ENCODE results near the gene PXN.
"Not testable (repeated sequence)": the region's sequence is repeated elsewhere in the genome, so short reads cannot be mapped to it uniquely, and the experiment has no call there.

Gene PXN

DNA sequence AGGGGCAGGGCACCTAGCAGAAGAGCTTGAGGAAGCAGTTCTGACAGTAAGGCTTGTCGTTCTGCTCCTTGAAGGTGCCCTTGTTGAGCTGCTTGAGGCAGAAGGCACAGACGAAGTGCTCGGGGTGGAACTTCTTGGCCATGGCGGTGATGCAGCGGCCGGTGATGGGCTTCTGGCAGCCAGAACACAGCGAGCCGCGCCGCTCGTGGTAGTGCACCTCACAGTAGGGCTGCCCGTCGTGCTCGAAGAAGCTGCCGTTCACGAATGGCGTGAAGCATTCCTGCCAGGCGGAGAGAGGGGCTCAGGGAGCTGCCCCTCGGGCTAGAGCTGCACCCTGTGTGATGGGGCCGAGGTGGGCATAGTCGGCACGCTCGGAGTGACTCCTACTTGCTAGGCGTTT lies 53.2 kb downstream of the PXN start:
- TF ChIP-seq, protein P1, sequence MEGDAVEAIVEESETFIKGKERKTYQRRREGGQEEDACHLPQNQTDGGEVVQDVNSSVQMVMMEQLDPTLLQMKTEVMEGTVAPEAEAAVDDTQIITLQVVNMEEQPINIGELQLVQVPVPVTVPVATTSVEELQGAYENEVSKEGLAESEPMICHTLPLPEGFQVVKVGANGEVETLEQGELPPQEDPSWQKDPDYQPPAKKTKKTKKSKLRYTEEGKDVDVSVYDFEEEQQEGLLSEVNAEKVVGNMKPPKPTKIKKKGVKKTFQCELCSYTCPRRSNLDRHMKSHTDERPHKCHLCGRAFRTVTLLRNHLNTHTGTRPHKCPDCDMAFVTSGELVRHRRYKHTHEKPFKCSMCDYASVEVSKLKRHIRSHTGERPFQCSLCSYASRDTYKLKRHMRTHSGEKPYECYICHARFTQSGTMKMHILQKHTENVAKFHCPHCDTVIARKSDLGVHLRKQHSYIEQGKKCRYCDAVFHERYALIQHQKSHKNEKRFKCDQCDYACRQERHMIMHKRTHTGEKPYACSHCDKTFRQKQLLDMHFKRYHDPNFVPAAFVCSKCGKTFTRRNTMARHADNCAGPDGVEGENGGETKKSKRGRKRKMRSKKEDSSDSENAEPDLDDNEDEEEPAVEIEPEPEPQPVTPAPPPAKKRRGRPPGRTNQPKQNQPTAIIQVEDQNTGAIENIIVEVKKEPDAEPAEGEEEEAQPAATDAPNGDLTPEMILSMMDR (IDR thresholded peaks at IDR 0.05; ENCODE audit: low read depth, low read length) = no peak
- Histone ChIP-seq H3K4me3 (ENCODE audit: low read depth, low read length) (no peak overlapping the region), H3K9me3 (no peaks in the 10 kb centered on the region), H3K4me1 (no peaks in the 10 kb centered on the region; the same call in 1 of the 2 replicates), H3K36me3 (peaks cover 23% of the 10 kb centered on the region), H3K27me3 (no peaks in the 10 kb centered on the region)
- no peak for DNase-seq

DNA sequence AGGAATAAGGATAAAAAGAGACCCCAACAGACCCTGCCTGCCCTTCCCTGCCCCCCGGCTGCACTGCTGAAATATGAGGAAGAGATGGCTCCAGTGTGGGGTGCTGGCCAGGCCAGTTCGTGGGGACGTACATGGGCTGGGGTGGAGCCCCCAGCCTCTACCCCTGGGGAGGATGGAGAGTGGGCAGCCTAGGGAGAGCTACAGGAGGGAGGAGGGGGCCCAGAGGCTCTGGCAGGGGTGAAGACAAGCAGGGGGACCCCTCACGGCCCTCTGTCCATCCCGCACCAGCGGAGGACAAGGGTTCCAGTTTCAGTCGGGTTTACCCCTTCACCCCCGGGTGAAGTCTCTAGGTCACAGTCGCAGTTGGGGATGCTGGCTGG lies 53.6 kb downstream of the PXN start:
- H3K27me3 ChIP-seq = no peaks in the 10 kb centered on the region
- no peaks in the 10 kb centered on the region for H3K9me3 ChIP-seq
- H3K4me3 ChIP-seq (ENCODE audit: low read depth, low read length) = no peak overlapping the region
- no peak for DNase-seq
- H3K36me3 ChIP-seq = peaks cover 26% of the 10 kb centered on the region
- TF ChIP-seq, protein P1 (IDR thresholded peaks at IDR 0.05; ENCODE audit: low read depth, low read length) = no peak
- no peaks in the 10 kb centered on the region; the same call in 1 of the 2 replicates for H3K4me1 ChIP-seq

DNA sequence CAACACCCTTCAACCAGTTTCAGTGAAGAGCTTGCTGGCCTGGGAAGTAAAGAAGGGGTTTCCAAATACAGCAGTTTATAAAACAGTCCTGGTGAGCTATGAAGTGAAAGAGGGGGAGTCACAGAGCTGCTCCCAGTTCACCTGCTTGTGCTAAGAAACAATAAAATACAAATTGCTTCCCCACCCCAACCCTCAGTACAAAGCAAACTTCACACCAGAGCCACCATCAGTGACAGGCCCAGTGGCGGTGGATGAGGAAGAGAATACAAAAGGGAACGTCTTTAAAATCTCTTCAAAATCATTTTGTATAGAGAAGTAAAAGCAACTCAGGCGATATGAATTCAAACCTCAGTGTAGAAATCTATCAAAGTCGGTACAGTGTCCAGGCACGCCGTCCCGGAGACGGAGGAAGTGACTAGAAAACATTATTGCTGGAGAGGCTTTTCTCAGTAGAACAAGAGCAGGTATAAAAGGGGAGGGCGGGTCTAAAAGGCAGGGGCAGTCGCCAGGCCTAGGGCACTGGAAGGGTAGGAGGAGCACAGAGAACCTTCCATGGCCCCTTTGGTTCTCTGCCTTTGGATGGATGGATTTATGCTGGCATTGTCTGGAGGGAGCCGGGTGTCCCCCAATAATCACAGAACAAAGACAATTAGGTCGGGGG lies 54.2 kb downstream of the PXN start:
- no peak for DNase-seq
- Histone ChIP-seq H3K4me1 (no peaks in the 10 kb centered on the region; the same call in 1 of the 2 replicates), H3K27me3 (no peaks in the 10 kb centered on the region), H3K36me3 (peaks cover 30% of the 10 kb centered on the region), H3K9me3 (no peaks in the 10 kb centered on the region), H3K4me3 (ENCODE audit: low read depth, low read length) (no peak overlapping the region)
- TF ChIP-seq, protein P1 (IDR thresholded peaks at IDR 0.05; ENCODE audit: low read depth, low read length) = no peak

DNA sequence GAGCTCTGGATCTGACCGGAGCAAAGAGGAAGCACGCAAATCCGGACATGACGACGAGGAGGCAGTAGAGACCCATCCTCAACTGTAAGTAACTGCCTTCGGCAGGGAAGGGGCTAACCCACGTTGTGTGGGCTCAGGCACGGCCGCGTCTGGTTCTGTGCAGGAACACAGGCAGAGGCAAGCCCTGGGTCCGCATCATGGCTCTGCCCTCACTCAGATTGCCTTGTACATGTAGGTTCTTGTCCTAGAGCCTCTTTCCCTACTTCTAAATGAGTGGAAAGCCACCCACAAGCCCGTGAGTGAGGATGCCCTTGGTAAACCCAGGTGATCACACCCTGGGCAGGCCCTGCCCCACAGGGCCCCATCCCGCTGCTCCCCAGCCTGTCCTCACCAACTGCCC lies 55.7 kb downstream of the PXN start:
- TF ChIP-seq, protein P1 (IDR thresholded peaks at IDR 0.05; ENCODE audit: low read depth, low read length) = no peak
- H3K27me3 ChIP-seq = no peaks in the 10 kb centered on the region
- H3K4me3 ChIP-seq (ENCODE audit: low read depth, low read length) = no peak overlapping the region
- DNase-seq = no peak
- no peaks in the 10 kb centered on the region for H3K9me3 ChIP-seq
- no peaks in the 10 kb centered on the region for H3K4me1 ChIP-seq
- H3K36me3 ChIP-seq = peaks cover 35% of the 10 kb centered on the region

DNA sequence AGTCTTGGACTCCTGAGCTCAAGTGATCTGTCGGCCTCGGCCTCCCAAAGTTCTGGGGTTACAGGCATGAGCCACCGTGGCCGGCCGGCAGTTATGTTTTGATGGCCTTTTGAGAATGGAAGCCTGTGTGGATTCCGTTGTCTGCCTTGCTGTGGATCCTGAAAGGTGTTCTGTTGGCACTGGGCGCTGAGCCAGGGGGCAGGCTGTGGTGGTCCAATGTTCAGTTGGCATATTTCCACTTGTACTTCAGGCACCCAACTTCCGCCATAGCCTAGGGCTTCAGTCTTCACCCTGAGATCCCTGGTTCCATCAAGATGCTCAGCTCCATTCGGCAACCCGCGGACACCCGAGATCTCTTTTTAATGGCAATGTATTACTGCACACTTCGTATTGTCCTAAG lies 58.3 kb downstream of the PXN start:
- Histone ChIP-seq H3K4me1 (no peaks in the 10 kb centered on the region), H3K4me3 (ENCODE audit: low read depth, low read length) (no peak overlapping the region), H3K9me3 (no peaks in the 10 kb centered on the region), H3K36me3 (peaks cover 26% of the 10 kb centered on the region), H3K27me3 (no peaks in the 10 kb centered on the region)
- DNase-seq = no peak
- TF ChIP-seq, protein P1 (IDR thresholded peaks at IDR 0.05; ENCODE audit: low read depth, low read length) = no peak

DNA sequence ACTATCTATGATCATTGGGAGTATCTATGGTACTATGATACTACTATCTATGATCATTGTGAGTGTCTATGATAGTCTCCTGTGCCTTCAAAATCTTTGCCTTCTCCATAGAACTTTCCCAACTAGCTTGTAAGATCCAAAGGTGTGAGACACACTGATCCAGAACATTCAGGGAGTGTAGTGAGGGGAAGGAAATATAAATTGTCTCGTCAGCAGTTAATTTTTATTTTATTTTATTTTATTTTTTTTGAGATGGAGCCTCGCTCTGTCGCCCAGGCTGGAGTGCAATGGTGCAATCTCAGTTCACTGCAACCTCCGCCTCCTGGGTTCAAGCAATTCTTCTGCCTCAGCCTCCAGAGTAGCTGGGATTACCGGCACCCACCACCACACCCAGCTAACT lies 58.7 kb downstream of the PXN start:
- not testable (repeated sequence) for H3K27me3 ChIP-seq; H3K4me3 ChIP-seq (ENCODE audit: low read depth, low read length); H3K4me1 ChIP-seq; H3K9me3 ChIP-seq; DNase-seq
- H3K36me3 ChIP-seq = peaks cover 26% of the 10 kb centered on the region

All from BE2C (cell line).